Prostate gland (tissue), 2 donors: ENCODE results near the gene PTPRG.

Experiments
- CTCF ChIP-seq, 4 experiments: fragments of 200-600 bp in 2 of 4; fragments of 450-650 bp in 2 of 4; sonication (generic) in 2 of 4; IDR thresholded peaks; 1 replicate in 3 of 4; 2 replicates in 1 of 4; pipeline ENCODE4 v1.5.1; 2016 to 2019; ENCODE audit warnings: antibody characterized with exemption in 4 of 4, mild to moderate bottlenecking in 2 of 4, moderate library complexity in 2 of 4
- POLR2A ChIP-seq: fragments of 450-650 bp; IDR thresholded peaks from one replicate; pipeline ENCODE4 v1.6.1; 2016; ENCODE audit warnings: antibody characterized with exemption, mild to moderate bottlenecking
- POLR2AphosphoS5 ChIP-seq: sonication (generic); formaldehyde crosslinking; IDR thresholded peaks from one replicate; pipeline ENCODE4 v1.6.1; 2017; ENCODE audit warnings: antibody characterized with exemption

DNA sequence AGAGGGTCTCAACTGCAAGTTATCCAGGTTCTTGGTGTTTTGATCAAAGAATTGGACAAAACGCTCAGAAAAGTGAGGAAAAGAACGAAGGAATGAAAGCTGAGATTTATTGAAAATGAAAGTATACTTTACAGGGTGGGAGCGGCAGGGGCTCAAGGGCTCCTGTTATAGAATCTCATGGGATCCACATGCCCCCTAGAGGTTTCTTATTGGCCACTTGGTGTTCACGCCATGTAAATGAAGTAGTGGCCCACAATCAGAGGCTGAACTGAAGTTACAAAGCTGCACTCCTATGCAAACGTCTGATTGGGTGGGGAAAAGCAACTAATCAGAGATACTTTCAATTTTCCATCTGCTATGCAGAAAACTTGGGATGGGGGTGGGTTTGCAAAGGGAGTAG lies 216.7 kb downstream of the PTPRG start:
- no peak for TF ChIP-seq POLR2AphosphoS5
- no peak for TF ChIP-seq CTCF (IDR thresholded peaks at IDR 0.05)
- TF ChIP-seq POLR2A, result no peak
